GM12873 (cell line): ENCODE data around the gene PALLD.

Experiments
- TF ChIP-seq, protein P1 (sequence below): IDR thresholded peaks from 2 replicates; pipeline ENCODE4 v1.5.1; 2012; ENCODE audit warnings: low read depth, mild to moderate bottlenecking, moderate library complexity, low read length, control low read depth; ENCODE audit not compliant: insufficient read depth; ENCODE audit errors: missing control alignments

The PALLD gene

GRCh38 chr4:168628251-168628650 lies 131.4 kb downstream of the PALLD start:
- TF ChIP-seq, protein P1, sequence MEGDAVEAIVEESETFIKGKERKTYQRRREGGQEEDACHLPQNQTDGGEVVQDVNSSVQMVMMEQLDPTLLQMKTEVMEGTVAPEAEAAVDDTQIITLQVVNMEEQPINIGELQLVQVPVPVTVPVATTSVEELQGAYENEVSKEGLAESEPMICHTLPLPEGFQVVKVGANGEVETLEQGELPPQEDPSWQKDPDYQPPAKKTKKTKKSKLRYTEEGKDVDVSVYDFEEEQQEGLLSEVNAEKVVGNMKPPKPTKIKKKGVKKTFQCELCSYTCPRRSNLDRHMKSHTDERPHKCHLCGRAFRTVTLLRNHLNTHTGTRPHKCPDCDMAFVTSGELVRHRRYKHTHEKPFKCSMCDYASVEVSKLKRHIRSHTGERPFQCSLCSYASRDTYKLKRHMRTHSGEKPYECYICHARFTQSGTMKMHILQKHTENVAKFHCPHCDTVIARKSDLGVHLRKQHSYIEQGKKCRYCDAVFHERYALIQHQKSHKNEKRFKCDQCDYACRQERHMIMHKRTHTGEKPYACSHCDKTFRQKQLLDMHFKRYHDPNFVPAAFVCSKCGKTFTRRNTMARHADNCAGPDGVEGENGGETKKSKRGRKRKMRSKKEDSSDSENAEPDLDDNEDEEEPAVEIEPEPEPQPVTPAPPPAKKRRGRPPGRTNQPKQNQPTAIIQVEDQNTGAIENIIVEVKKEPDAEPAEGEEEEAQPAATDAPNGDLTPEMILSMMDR = no peak

DNA sequence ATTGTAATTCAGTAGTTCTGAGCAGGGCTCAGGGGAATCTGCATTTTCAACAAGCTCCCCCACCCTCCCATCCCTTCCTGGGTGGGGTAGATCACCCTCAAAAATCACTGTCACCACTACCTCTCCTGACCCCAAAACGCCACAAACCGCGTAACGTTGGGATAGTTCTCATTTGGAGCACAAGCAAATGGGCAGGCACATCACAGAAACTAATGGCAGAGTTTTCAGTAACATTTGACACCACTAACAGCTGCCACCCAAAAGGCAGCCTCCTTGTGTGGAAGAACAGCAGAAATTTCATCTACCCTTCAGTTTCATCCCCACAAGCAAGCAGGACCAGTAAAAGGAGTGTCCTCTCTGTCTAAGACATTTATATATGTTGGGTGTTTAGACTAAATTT lies 132.7 kb downstream of the PALLD start:
- TF ChIP-seq, protein P1 = no peak

GRCh38 chr4:168630445-168631187 lies 133.8 kb downstream of the PALLD start:
- TF ChIP-seq, protein P1 = no peak

GRCh38 chr4:168631241-168632162 lies 134.7 kb downstream of the PALLD start:
- TF ChIP-seq, protein P1 = no peak

DNA sequence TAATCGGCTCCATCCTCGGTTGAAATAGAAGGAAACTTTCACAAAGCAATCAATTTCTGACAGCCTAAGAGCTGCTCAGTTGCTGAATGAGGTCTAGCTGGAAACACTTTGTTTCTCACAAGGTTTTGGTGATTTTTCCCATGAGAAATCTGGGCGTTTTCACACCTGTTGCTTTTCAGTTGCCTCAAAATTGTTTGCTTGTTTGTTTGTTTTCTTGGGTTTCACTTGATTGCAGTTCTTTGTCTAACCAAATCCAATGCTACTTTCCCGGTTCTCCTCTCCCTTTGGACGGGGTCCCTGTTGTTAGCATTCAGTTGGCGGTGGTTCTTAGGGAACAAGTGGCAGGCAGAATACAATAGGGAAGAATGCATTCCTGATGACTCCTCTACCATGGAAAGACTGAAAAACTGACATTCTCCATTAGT lies 135.5 kb downstream of the PALLD start:
- TF ChIP-seq, protein P1 = no peak

- TF ChIP-seq, protein P1 = no peak
Measured at GRCh38 chr4:168633064-168633463, 136.2 kb downstream of the PALLD start.

GRCh38 chr4:168633496-168633895 lies 136.6 kb downstream of the PALLD start:
- TF ChIP-seq, protein P1 = no peak
